ENCODE measurements around the gene GCKR. TPM values are rescaled to one million over a fixed set of nuclear protein-coding genes. Genes with fewer than 3 reads are reported as not detected.

The GCKR gene
- total RNA-seq, 1 experiment from 2014 or later = not detected

GRCh38 chr2:27549303-27549702, 52.7 kb downstream of the GCKR start (continued):
- TF ChIP-seq EGR1 (IDR thresholded peaks at IDR 0.05; ENCODE audit: low read depth) = no peak
- TF ChIP-seq, protein P1, sequence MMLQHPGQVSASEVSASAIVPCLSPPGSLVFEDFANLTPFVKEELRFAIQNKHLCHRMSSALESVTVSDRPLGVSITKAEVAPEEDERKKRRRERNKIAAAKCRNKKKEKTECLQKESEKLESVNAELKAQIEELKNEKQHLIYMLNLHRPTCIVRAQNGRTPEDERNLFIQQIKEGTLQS (IDR thresholded peaks at IDR 0.05) = no peak
- TF ChIP-seq CTCF (IDR thresholded peaks at IDR 0.05 in 2 of 3, conservative IDR thresholded peaks at IDR 0.05 in 1 of 3; ENCODE audit: borderline replicate concordance in 1 of 3, insufficient read depth in 1 of 3, low read depth in 2 of 3, low read length in 2 of 3) = no peak
- TF ChIP-seq ZNF274 (IDR thresholded peaks at IDR 0.05; ENCODE audit: low read depth, low read length) = no peak

GRCh38 chr2:27551514-27551913, 54.9 kb downstream of the GCKR start:
- no peaks in the 10 kb centered on the region for H3K4me1 ChIP-seq (ENCODE audit: control insufficient read depth in 1 of 2, insufficient read depth in 2 of 2, low read length in 2 of 2)
- no peaks in the 10 kb centered on the region for H3K79me2 ChIP-seq (ENCODE audit: insufficient read depth, low read length)
- no peaks in the 10 kb centered on the region for H4K20me1 ChIP-seq (ENCODE audit: insufficient read depth)
- H3K27ac ChIP-seq (ENCODE audit: low read depth, low read length) = no peak overlapping the region
- ChIA-PET RAD21 (ENCODE audit: low non-redundant PET in 1 of 2, low total read pairs in 2 of 2, uncharacterized antibody in 2 of 2, unreplicated experiment in 2 of 2) (no interaction called here), CTCF (no interaction called here), POLR2A (no interaction called here)
- no peak overlapping the region for H2AFZ ChIP-seq (ENCODE audit: low read depth, low read length, poor library complexity, severe bottlenecking)
- no peak overlapping the region for H3K4me3 ChIP-seq (replicated peaks in 1 of 2; ENCODE audit: low read depth in 1 of 2, low read length in 2 of 2)
- no peaks in the 10 kb centered on the region for H3K9me2 ChIP-seq (ENCODE audit: insufficient read depth)
- H3K36me3 ChIP-seq (ENCODE audit: control insufficient read depth in 1 of 2, insufficient read depth in 2 of 2, low read length in 2 of 2) = no peaks in the 10 kb centered on the region
- DNase-seq (ENCODE audit: low read depth, low spot score) (no peak), ATAC-seq (no peak)
- no peaks in the 10 kb centered on the region for H3K9me3 ChIP-seq (ENCODE audit: control insufficient read depth in 1 of 2, insufficient read depth in 1 of 2, low read depth in 1 of 2, low read length in 2 of 2)
- BruUV-seq (replicated peaks) = no TSS peak
- intact Hi-C loops (cut with micrococcal nuclease) = no loop called here
- TF ChIP-seq ZFX (IDR thresholded peaks at IDR 0.05) (no peak), ZNF274 (IDR thresholded peaks at IDR 0.05; ENCODE audit: low read depth, low read length) (no peak), RAD21 (IDR thresholded peaks at IDR 0.05; ENCODE audit: low read depth) (no peak), EZH2phosphoT487 (IDR thresholded peaks at IDR 0.05; ENCODE audit: borderline replicate concordance) (no peak), POLR2AphosphoS5 (IDR thresholded peaks at IDR 0.05; ENCODE audit: low read depth, low read length) (no peak), ELF1 (IDR thresholded peaks at IDR 0.05; ENCODE audit: borderline replicate concordance, low read depth) (no peak), SRF (IDR thresholded peaks at IDR 0.05; ENCODE audit: low read depth) (no peak), CEBPB (IDR thresholded peaks at IDR 0.05; ENCODE audit: low read depth) (no peak), JUND (IDR thresholded peaks at IDR 0.05) (no peak), EGR1 (IDR thresholded peaks at IDR 0.05; ENCODE audit: low read depth) (no peak), SIN3A (IDR thresholded peaks at IDR 0.05; ENCODE audit: low read depth) (no peak), TCF7L2 (IDR thresholded peaks at IDR 0.05; ENCODE audit: borderline replicate concordance, extremely low read depth, insufficient read depth, insufficient read length) (no peak), ZBTB33 (IDR thresholded peaks at IDR 0.05; ENCODE audit: extremely low read depth, insufficient replicate concordance, low read length) (no peak), FOSL1 (IDR thresholded peaks at IDR 0.05; ENCODE audit: low read depth) (no peak)
- TF ChIP-seq, protein P2, sequence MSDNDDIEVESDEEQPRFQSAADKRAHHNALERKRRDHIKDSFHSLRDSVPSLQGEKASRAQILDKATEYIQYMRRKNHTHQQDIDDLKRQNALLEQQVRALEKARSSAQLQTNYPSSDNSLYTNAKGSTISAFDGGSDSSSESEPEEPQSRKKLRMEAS (IDR thresholded peaks at IDR 0.05) = no peak
- TF ChIP-seq, protein P1 (IDR thresholded peaks at IDR 0.05) = no peak
- H3K27me3 ChIP-seq (ENCODE audit: insufficient read depth, low read length) = no peaks in the 10 kb centered on the region
- H3K4me2 ChIP-seq (ENCODE audit: low read length) = no peak overlapping the region
- H3K9ac ChIP-seq (ENCODE audit: low read length) = no peak overlapping the region

Measured in HCT116 (cell line).